ENCODE results near the gene CD74.

CD74 gene

GRCh38 chr5:150396267-150396666, 16.4 kb downstream of the CD74 start:
- DNase-seq: no peak

GRCh38 chr5:150395688-150395975, 17.1 kb downstream of the CD74 start:
- DNase-seq: no peak

DNA sequence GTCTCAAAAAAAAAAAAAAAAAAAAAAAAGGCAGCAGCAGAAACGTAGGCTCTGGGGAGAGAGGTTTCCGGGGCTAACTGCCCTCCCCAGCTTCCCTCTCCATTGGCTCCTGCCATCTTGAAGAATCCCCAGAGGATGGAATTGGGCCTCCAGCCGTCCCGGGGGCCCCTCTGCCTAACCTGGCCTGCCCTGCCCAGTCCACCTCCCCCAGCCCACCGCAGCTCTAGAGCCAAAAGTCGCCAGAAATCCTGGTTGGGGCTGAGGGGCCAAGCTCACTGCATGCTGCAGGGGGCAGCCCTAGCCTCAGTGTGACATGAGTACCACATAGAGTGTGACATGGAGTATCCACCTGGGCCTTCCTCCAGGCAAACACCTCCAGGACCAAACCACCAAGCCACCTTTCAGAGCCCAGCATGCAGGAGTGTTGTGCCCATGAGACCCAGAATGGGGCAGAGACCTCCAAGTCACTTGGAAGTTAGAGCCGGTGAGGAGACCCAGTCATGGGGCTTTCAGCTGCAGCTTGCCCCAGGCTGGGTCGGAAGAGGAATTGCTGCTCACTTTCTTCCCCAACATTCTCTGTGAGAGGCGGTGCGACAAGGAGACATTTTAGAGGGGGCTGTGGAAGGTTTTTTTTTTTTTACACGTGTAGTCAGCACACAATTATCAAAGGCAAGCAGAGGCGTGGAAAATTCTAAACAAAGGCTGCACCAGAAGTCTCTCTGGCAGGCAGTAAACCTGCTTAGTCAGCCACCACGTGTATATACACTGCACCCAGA, 17.6 kb downstream of the CD74 start:
- DNase-seq: no peak

DNA sequence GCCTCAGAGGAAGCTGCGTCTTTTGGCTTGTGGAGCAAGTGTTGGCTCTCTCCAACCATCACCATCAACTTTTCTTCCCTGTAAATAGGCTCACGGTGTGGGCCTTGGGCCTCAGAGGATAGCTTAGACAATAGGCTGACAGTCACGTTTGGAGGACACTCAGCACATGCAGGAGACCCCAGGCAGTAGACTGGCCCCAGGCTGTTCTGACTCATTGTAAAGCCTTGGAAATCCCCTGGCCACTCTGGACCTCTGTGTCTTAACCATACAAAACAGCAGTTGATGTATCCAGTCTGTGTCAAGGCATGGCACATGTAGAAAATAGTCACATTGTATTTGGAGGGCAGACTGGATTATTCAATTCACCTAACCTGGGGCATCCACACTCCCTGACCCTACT, 18.6 kb downstream of the CD74 start:
- no peak for DNase-seq

DNA sequence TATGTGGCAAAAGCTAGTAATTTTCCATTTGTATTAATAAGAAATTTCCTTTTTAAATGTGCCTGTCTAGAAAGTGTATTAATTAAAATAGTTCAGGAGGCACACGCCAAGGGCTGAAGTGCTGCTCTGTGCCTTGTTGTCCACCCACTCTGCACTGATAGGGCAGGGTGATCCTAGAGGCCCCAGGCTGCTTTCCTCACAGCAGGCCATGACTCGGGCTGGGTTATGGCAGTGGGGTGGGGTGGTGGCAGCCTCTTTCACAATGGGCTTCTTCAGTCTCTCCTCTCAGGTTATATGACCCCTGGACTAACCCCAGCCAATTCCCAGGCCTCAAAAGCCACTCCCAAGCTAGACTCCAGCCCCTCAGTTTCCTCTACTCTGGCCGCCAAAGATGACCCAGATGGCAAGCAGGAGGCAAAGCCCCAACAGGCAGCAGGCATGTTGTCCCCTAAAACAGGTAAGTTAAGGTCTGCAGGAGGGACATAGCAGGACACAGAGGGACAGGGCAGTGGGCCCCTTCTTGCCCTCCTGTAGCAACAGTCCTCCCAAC, 19.5 kb downstream of the CD74 start:
- no peak for DNase-seq

DNA sequence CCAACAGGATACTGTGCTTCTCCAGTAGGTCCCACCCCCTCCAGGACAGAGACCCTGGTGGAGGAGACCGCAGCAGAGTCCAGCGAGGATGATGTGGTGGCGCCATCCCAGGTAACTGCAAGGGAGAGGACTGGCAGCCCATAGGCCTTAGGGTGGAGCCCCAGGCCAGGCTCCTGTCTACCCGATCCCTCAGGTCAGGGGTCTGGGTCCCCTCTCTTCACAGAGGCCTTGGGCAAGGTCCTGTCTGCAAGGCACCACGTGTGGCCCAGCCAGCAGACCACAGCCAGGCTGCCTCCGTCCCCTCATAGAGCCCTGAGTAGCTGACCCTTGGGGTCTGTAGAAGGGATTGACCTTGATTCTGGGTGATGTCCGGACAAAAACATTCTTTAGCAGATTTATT, 20.0 kb downstream of the CD74 start:
- no peak for DNase-seq

- no peak for DNase-seq
Measured at GRCh38 chr5:150391986-150392385, 20.7 kb downstream of the CD74 start.

DNA sequence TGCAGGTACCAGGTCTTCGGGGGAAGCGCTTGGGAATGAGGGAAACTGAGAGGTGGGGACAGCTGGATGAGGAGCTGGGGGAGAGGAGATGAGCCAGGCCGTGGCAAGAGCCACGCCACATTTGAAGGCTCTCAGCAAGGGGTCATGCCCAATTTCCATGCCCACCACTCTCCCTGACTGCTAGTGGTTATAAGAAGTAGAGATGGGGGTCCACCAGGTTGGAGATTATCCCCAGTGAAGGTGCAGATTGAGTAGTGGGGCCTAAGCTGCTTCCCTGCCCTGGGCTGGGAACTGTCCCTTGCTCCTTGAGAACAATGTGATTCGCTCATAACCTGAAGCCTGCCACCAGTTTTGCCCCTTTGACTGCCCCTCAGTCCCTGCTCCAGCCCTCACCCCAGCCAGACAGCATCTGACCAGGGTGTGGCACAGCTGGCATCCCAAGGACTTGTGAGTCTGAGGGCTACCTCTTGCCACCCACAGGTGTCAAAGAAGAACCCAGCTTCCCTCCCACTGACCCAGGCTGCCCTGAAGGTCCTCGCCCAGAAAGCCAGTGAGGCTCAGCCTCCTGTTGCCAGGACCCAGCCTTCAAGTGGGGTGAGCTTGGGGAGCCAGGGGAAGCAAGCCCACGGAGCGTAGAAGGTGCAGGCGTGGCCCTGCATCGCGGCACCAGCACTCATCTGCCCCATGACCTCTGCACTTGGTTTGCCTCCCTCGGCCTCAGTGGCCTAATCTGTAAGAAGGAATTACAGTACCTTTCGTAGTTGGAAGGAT, 21.5 kb downstream of the CD74 start:
- DNase-seq: no peak

DNA sequence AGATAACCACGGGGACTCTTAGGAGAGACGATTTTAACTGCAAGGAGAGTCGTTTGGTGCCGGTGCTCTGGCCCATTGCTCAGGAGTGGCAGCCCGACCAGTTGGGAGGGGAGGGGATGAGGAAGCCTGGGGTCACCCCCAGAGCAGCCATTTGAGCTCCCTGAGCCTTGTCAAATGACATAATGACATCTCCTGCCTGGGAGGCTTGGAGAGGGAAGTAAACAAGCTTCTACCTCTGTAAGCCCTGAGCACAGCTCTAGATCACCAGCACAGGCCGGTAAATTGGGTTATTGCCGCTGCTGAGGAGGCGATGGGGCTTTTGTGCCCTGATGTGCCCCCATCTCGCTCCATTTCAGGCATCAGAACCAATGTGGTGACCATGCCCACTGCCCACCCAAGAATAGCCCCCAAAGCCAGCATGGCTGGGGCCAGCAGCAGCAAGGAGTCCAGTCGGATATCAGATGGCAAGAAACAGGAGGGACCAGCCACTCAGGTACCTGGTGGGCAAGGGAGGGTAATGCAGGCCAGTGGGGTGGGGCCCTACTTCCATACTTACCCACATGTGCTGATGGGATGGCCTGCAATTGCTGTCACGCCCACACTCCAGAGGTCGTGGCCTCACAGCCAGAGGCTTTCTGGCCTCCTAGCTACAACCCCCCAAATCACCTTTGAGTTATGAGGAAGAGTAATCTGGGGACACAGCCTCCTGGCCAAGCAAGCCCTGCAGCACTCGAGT, 23.0 kb downstream of the CD74 start:
- no peak for DNase-seq

GRCh38 chr5:150386024-150386855, 26.5 kb downstream of the CD74 start:
- no peak for DNase-seq

DNA sequence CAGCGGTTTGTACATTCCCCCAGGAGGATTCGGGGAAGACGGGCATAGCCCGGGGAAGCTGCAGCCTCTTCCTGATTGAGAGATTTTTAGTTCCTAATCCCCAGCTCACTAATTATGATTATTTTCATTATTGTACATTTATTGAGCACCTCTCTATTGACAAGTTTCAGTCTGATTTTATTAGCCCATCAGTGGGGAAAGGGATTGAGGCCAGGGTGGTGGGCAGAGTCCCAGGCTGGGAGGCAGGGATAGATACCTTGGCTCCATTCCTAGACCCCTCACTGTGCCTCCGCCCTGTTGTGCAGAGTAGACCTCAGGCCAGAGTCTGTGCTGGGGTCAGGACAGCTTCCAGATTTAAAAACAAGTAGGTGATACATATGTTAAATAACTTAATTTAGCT, 28.0 kb downstream of the CD74 start:
- no peak for DNase-seq

DNA sequence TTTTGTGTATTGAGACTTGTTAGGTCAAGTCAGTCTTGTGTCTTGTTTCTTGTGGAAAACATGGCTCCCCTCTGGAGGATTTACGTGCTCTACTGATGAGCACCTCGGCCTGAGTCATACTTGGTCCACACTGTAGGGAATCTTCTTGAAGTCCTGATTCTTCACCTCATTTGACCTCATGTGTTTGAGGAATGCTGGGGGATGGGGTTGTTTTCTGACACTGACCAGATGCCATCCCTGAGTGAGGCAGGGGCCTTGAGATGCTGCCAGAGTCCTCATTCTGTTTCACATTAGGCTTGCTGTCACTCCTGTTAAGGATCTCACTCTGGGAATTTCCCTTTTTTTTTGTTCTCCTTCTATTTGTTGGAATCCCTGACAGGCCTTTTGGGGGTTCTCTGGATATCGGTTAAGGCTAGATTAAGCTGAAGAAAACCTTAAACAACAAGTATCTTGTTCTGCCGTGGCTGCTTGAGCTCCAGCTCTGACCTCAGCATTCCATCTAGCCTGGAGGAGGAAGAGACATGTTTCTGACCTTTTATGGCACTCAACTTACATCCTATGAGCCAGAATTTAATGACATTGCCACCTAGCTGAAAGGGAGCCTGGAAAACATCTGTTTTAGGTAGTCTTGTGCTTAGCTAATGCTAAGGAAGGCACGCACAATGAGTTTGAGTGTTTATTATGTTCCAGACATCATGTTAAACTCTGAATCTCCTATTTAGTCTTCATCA, 34.6 kb downstream of the CD74 start:
- DNase-seq: no peak

- DNase-seq: no peak
Measured at GRCh38 chr5:150376799-150377771, 35.6 kb downstream of the CD74 start.

DNA sequence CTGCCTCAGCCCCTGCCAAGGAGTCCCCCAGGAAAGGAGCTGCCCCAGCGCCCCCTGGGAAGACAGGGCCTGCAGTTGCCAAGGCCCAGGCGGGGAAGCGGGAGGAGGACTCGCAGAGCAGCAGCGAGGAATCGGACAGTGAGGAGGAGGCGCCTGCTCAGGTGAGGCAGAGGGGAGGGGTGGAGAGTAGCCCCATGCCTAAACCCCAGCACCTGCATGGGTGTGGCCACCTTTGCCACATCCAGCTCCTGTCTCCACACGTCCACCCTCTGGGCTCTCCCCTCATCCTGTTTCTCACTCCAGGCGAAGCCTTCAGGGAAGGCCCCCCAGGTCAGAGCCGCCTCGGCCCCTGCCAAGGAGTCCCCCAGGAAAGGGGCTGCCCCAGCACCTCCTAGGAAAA, 38.1 kb downstream of the CD74 start:
- DNase-seq: no peak

GRCh38 chr5:150372639-150373038, 40.1 kb downstream of the CD74 start:
- DNase-seq: peak; percentile 52 to 68

- no peak for DNase-seq
Measured at GRCh38 chr5:150368526-150368925, 44.2 kb downstream of the CD74 start.

DNA sequence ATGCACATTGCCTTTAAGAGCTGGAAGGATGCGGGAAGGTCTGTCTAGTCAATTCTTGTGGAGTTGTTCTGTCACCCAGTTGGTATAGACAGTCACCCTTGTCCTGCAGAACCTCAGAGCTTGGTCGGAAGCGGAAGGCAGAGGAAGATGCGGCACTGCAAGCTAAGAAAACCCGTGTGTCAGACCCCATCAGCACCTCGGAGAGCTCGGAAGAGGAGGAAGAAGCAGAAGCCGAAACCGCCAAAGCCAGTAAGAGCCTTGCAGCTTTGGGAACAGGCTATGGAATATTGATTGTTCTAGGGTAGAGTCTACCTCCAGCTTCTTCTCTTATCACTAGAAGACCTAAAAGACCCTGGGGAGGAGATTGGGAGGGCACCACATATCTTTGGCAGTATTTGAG, 48.7 kb downstream of the CD74 start:
- no peak for DNase-seq

DNA sequence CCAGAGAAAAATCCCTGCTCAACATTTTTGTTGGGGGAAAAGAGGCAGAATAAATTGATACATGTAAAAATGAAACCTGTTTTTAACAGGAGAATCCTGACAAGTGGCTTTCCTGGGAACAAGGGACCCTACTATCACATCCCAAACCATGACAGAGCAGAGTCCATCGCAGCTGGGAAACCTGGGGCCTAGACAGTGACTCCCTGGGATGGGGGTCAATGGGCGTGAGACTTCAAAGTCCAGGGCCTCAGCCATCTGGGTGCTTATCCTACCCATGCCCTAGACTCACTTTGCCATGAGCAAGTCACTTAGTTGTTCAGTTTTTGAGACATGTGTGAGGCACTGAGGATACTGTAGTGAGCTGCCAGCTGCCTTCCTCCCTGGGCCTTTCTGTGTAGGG, 49.5 kb downstream of the CD74 start:
- DNase-seq: no peak

DNA sequence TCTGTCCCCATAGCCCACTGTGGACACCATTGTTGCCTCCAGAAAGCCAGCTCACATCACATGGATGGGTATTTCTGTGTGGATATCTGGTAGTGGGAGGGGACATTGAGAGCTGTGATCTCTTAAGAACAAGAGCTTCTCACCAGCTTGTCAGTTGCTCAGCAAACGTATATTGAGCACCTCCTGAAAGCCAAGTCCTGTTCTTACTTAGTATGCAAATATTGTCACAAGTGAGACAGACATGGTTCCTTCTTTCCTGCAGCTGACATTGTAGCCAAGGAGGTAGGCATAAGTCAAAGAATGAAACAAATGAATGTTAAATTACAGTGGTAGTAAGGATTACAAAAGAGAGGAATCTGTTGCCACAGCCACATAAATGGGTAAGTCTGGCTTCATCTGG, 51.4 kb downstream of the CD74 start:
- DNase-seq: no peak

GRCh38 chr5:150358261-150359095, 54.2 kb downstream of the CD74 start:
- no peak for DNase-seq
